Smooth muscle cell (in vitro differentiated cells): ENCODE measurements around the gene TMEM213. TPM values are rescaled to one million over a fixed set of nuclear protein-coding genes. Genes with fewer than 3 reads are reported as not detected.

Source experiments
- DNase-seq: peaks from one replicate; lab custom pipeline; 2025; ENCODE audit not compliant: unreplicated experiment; lab: John Stamatoyannopoulos, UW
- H2AFZ ChIP-seq: fragments of 200-600 bp; sonication (generic); 2 replicates; pipeline ENCODE4 v1.6.0; 2016; ENCODE audit warnings: antibody characterized with exemption, low read depth, mild to moderate bottlenecking
- H3F3A ChIP-seq: fragments of 200-600 bp; sonication (generic); 2 replicates; pipeline ENCODE4 v1.6.0; 2017; ENCODE audit warnings: antibody characterized with exemption, low read depth
- H3K27ac ChIP-seq: fragments of 200-600 bp; sonication (generic); 2 replicates; pipeline ENCODE4 v1.5.1; 2016; ENCODE audit warnings: low read depth, mild to moderate bottlenecking
- H3K27me3 ChIP-seq: fragments of 200-600 bp; sonication (generic); 2 replicates; pipeline ENCODE4 v1.6.1; 2016; ENCODE audit warnings: low read depth, mild to moderate bottlenecking
- H3K36me3 ChIP-seq: fragments of 200-600 bp; sonication (generic); 2 replicates; pipeline ENCODE4 v1.5.1; 2016; ENCODE audit warnings: low read depth
- H3K4me1 ChIP-seq: fragments of 200-600 bp; sonication (generic); 2 replicates; pipeline ENCODE4 v1.5.1; 2016; ENCODE audit warnings: low read depth
- H3K4me2 ChIP-seq: fragments of 200-600 bp; sonication (generic); 2 replicates; pipeline ENCODE4 v1.6.0; 2016; ENCODE audit warnings: mild to moderate bottlenecking
- H3K4me3 ChIP-seq: fragments of 200-600 bp; sonication (generic); 2 replicates; pipeline ENCODE4 v1.5.1; 2016; ENCODE audit warnings: mild to moderate bottlenecking
- H3K79me2 ChIP-seq: fragments of 200-600 bp; sonication (generic); 2 replicates; pipeline ENCODE4 v1.6.0; 2016; ENCODE audit warnings: low read depth, mild to moderate bottlenecking
- H3K9ac ChIP-seq: fragments of 200-600 bp; sonication (generic); 2 replicates; pipeline ENCODE4 v1.6.0; 2016; ENCODE audit warnings: low read depth
- H3K9me3 ChIP-seq: fragments of 200-600 bp; sonication (generic); replicated peaks from 2 replicates; pipeline ENCODE4 v1.5.1; 2016; ENCODE audit warnings: low read depth
- H4K20me1 ChIP-seq: fragments of 200-600 bp; sonication (generic); 2 replicates; pipeline ENCODE4 v1.6.0; 2016; ENCODE audit warnings: low read depth
- CTCF ChIP-seq: fragments of 200-600 bp; sonication (generic); IDR thresholded peaks from 2 replicates; pipeline ENCODE4 v1.5.1; 2017; ENCODE audit warnings: borderline replicate concordance, mild to moderate bottlenecking, antibody characterized with exemption; ENCODE audit not compliant: insufficient read depth, poor library complexity, severe bottlenecking
- WGBS: methylation state at CpG from one replicate; pipeline ENCODE4 v1.1.7; 2016; ENCODE audit warnings: low lambda C conversion rate; 5-methylcytosine and 5-hydroxymethylcytosine counted together
- polyA plus RNA-seq: library from polyadenylated mRNA; unstranded; fragments of >200 nt; fragmentation: Nextera tagmentation; extraction: Ambion mirVana; gene quantifications from 2 replicates; pipeline ENCODE4 v1.2.1, GENCODE V29; 2016
- total RNA-seq: library from RNA; depleted of rRNA; stranded (reverse); fragments of >200 nt; gene quantifications from 2 replicates; pipeline ENCODE4 v1.2.3, GENCODE V29; 2014

Gene TMEM213
- total and polyA plus RNA-seq, 2 experiments from 2014 or later = not detected

- no peaks in the 10 kb centered on the region for H4K20me1 ChIP-seq
- no peak overlapping the region for H3K4me2 ChIP-seq
- 82% methylated on average over 18 of the region's 18 CpGs for WGBS
- no peak overlapping the region for H3K4me3 ChIP-seq
- H3K4me1 ChIP-seq = peaks cover 7% of the 10 kb centered on the region
- H3K9me3 ChIP-seq = no peaks in the 10 kb centered on the region
- H3K79me2 ChIP-seq = no peaks in the 10 kb centered on the region
- H3K36me3 ChIP-seq = no peaks in the 10 kb centered on the region
- H3K27ac ChIP-seq = no peak overlapping the region
- no peak overlapping the region for H2AFZ ChIP-seq
- H3F3A ChIP-seq = no peaks in the 10 kb centered on the region
- no peak for TF ChIP-seq CTCF
- H3K27me3 ChIP-seq = no peaks in the 10 kb centered on the region
- no peak overlapping the region for H3K9ac ChIP-seq
- DNase-seq = no peak
These were observed 46.8 kb upstream of the TMEM213 start for GRCh38 chr7:138750901-138751464.

- Histone ChIP-seq H2AFZ (no peak overlapping the region), H4K20me1 (no peaks in the 10 kb centered on the region), H3K9ac (no peak overlapping the region), H3K4me3 (no peak overlapping the region), H3K27ac (no peak overlapping the region), H3K27me3 (no peaks in the 10 kb centered on the region), H3K4me1 (peaks cover 7% of the 10 kb centered on the region), H3K4me2 (no peak overlapping the region), H3F3A (no peaks in the 10 kb centered on the region), H3K9me3 (no peaks in the 10 kb centered on the region), H3K36me3 (no peaks in the 10 kb centered on the region), H3K79me2 (no peaks in the 10 kb centered on the region)
- DNase-seq = no peak
- 89% methylated on average over 12 of the region's 12 CpGs for WGBS
- no peak for TF ChIP-seq CTCF
These were observed 45.2 kb upstream of the TMEM213 start for GRCh38 chr7:138752518-138753149.

- 60% methylated on average over 8 of the region's 8 CpGs for WGBS
- no peaks in the 10 kb centered on the region for H3K27me3 ChIP-seq
- no peak overlapping the region for H2AFZ ChIP-seq
- no peak for TF ChIP-seq CTCF
- H3K27ac ChIP-seq = no peak overlapping the region
- DNase-seq = no peak
- H3K4me1 ChIP-seq = peaks cover 7% of the 10 kb centered on the region
- H3K9me3 ChIP-seq = no peaks in the 10 kb centered on the region
- H4K20me1 ChIP-seq = no peaks in the 10 kb centered on the region
- no peak overlapping the region for H3K4me2 ChIP-seq
- no peaks in the 10 kb centered on the region for H3K36me3 ChIP-seq
- no peaks in the 10 kb centered on the region for H3K79me2 ChIP-seq
- H3K4me3 ChIP-seq = no peak overlapping the region
- H3K9ac ChIP-seq = no peak overlapping the region
- no peaks in the 10 kb centered on the region for H3F3A ChIP-seq
These were observed 44.7 kb upstream of the TMEM213 start for GRCh38 chr7:138753150-138753518.

GRCh38 chr7:138753610-138754009 is 44.2 kb upstream of the TMEM213 start:
- H3K4me2 ChIP-seq = no peak overlapping the region
- TF ChIP-seq CTCF = no peak
- H3K36me3 ChIP-seq = no peaks in the 10 kb centered on the region
- no peaks in the 10 kb centered on the region for H3F3A ChIP-seq
- H3K27ac ChIP-seq = no peak overlapping the region
- H3K4me3 ChIP-seq = no peak overlapping the region
- H3K27me3 ChIP-seq = no peaks in the 10 kb centered on the region
- H3K9ac ChIP-seq = no peak overlapping the region
- no peaks in the 10 kb centered on the region for H3K9me3 ChIP-seq
- H3K79me2 ChIP-seq = no peaks in the 10 kb centered on the region
- DNase-seq = no peak
- no peak overlapping the region for H2AFZ ChIP-seq
- H3K4me1 ChIP-seq = peaks cover 7% of the 10 kb centered on the region
- 78% methylated on average over 5 of the region's 5 CpGs for WGBS
- no peaks in the 10 kb centered on the region for H4K20me1 ChIP-seq
